ENCODE measurements around the gene SSTR3.

DNA sequence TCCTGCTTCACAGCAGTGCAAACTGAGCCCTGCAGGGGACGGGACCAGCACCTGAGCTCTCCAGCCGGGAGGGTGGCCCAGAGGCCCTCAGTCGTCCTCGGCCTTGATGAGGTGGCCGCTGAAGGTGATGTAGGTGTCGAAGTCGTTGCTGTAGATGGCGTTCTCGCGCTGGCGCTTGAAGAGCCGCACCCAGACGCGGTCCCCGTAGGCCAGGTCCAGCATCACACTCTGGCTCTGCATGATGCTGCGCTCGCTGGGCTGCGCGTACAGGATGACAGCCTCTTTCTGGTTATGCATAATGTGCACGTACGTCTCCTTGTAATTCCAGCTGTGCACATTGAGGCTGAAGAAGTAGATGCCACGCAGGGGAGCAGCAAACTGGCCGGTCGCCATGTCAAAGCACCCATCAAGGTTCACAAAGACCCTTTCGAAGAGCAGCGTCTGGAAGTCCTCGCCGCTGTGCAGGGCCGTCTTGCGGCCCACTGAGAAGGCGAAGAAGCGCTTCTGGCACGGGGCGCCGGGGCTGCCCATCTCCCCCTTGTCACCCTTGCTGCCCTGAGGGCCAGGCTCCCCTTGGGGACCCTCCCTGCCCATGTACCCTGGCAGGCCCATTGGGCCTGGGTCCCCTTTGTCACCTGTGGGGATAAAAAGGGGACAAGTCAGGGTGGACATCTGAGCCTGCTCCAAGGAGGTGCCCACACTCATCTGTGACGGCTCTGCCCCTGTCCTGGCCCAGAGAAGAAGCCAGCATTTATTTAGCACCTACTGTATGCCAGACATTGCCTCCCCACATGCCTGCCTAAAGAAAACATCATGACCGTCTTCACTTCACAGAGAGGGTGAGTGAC lies 30.0 kb downstream of the SSTR3 start:
- TF ChIP-seq, protein P1, sequence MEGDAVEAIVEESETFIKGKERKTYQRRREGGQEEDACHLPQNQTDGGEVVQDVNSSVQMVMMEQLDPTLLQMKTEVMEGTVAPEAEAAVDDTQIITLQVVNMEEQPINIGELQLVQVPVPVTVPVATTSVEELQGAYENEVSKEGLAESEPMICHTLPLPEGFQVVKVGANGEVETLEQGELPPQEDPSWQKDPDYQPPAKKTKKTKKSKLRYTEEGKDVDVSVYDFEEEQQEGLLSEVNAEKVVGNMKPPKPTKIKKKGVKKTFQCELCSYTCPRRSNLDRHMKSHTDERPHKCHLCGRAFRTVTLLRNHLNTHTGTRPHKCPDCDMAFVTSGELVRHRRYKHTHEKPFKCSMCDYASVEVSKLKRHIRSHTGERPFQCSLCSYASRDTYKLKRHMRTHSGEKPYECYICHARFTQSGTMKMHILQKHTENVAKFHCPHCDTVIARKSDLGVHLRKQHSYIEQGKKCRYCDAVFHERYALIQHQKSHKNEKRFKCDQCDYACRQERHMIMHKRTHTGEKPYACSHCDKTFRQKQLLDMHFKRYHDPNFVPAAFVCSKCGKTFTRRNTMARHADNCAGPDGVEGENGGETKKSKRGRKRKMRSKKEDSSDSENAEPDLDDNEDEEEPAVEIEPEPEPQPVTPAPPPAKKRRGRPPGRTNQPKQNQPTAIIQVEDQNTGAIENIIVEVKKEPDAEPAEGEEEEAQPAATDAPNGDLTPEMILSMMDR (IDR thresholded peaks at IDR 0.05), result no peak
- no peak for TF ChIP-seq MAX (CRISPR knock-in tag; IDR thresholded peaks at IDR 0.05)
- no peak for TF ChIP-seq FOXK1 (CRISPR knock-in tag; IDR thresholded peaks at IDR 0.05)
- TF ChIP-seq ZNF138 (CRISPR knock-in tag; conservative IDR thresholded peaks at IDR 0.05), result no peak
- no peak for TF ChIP-seq SMAD3 (CRISPR knock-in tag; IDR thresholded peaks at IDR 0.05; ENCODE audit: borderline replicate concordance)
- TF ChIP-seq, protein P2, sequence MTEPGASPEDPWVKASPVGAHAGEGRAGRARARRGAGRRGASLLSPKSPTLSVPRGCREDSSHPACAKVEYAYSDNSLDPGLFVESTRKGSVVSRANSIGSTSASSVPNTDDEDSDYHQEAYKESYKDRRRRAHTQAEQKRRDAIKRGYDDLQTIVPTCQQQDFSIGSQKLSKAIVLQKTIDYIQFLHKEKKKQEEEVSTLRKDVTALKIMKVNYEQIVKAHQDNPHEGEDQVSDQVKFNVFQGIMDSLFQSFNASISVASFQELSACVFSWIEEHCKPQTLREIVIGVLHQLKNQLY (CRISPR knock-in tag; IDR thresholded peaks at IDR 0.05), result no peak
- TF ChIP-seq, protein P3, sequence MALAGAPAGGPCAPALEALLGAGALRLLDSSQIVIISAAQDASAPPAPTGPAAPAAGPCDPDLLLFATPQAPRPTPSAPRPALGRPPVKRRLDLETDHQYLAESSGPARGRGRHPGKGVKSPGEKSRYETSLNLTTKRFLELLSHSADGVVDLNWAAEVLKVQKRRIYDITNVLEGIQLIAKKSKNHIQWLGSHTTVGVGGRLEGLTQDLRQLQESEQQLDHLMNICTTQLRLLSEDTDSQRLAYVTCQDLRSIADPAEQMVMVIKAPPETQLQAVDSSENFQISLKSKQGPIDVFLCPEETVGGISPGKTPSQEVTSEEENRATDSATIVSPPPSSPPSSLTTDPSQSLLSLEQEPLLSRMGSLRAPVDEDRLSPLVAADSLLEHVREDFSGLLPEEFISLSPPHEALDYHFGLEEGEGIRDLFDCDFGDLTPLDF (CRISPR knock-in tag; IDR thresholded peaks at IDR 0.05), result no peak
- no peak for TF ChIP-seq TCF7 (CRISPR knock-in tag; IDR thresholded peaks at IDR 0.05; ENCODE audit: low read depth)
- TF ChIP-seq SP1 (CRISPR knock-in tag; conservative IDR thresholded peaks at IDR 0.05), result no peak
- no peak for TF ChIP-seq CBFB (CRISPR knock-in tag; IDR thresholded peaks at IDR 0.05; ENCODE audit: low read depth)
- no peak for TF ChIP-seq FOXP1 (CRISPR knock-in tag; IDR thresholded peaks at IDR 0.05; ENCODE audit: borderline replicate concordance)
- TF ChIP-seq JUN (CRISPR knock-in tag; IDR thresholded peaks at IDR 0.05), result no peak
- TF ChIP-seq ELF4 (CRISPR knock-in tag; IDR thresholded peaks at IDR 0.05; ENCODE audit: low read depth), result no peak

Measured in WTC11 (cell line).